ENCODE results near the gene TMEM245.
"Not testable (repeated sequence)": the region's sequence is repeated elsewhere in the genome, so short reads cannot be mapped to it uniquely, and the experiment has no call there.

TMEM245 gene

DNA sequence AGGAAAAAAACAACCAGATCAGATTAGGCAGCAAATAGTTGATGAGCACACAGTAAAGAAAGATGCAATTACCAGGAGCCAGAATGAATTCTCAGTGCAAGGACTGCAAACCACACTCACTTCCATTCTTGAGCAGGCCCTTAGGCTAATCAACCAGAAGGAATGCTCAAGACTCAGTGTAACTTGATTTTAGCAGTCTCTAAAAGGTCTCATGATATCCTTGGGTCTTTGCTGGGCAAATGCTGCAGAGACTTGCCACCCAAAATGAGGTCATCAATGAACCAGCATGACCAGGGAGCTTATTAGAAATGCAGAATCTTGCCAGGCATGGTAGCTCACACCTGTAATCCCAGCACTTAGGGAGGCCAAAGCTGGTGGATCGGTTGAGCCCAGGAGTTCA is 20.1 kb upstream of the TMEM245 start:
- POLR2A ChIA-PET (ENCODE audit: low non-redundant PET), result no interaction called here
- no peak overlapping the region for H3K27ac ChIP-seq
- CTCF ChIA-PET, result interaction anchor here (1.2 kb wide), 1 partner anchor 44 kb away, joined by 3 read pairs; no protein-coding TSS in a partner anchor
- DNase-seq (ENCODE audit: low spot score), result no peak
- TF ChIP-seq, protein P1, sequence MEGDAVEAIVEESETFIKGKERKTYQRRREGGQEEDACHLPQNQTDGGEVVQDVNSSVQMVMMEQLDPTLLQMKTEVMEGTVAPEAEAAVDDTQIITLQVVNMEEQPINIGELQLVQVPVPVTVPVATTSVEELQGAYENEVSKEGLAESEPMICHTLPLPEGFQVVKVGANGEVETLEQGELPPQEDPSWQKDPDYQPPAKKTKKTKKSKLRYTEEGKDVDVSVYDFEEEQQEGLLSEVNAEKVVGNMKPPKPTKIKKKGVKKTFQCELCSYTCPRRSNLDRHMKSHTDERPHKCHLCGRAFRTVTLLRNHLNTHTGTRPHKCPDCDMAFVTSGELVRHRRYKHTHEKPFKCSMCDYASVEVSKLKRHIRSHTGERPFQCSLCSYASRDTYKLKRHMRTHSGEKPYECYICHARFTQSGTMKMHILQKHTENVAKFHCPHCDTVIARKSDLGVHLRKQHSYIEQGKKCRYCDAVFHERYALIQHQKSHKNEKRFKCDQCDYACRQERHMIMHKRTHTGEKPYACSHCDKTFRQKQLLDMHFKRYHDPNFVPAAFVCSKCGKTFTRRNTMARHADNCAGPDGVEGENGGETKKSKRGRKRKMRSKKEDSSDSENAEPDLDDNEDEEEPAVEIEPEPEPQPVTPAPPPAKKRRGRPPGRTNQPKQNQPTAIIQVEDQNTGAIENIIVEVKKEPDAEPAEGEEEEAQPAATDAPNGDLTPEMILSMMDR (conservative IDR thresholded peaks at IDR 0.05; ENCODE audit: low read depth), result no peak

DNA sequence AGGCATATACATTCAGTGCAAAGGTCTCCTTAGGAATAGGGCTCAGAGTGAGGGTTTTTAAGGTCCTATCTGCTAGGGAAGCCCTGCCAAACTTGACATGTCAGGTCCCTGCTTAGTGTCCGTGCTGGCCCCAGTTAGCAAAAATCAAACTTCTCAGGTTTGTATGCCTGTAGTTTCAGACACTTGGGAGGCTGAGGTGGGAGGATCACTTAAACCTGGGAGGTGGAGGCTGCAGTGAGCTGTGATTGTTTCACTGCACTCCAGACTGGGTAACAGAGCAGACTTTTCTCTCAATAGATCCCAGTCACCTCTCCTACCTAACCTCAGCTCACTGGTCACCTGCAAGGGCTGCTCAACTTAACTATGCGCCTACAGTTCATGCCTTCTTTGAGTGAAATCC is 18.7 kb upstream of the TMEM245 start:
- ChIA-PET POLR2A (ENCODE audit: low non-redundant PET) (no interaction called here), CTCF (no interaction called here)
- TF ChIP-seq, protein P1 (conservative IDR thresholded peaks at IDR 0.05; ENCODE audit: low read depth), result no peak
- H3K27ac ChIP-seq, result no peak overlapping the region
- no peak for DNase-seq (ENCODE audit: low spot score)

DNA sequence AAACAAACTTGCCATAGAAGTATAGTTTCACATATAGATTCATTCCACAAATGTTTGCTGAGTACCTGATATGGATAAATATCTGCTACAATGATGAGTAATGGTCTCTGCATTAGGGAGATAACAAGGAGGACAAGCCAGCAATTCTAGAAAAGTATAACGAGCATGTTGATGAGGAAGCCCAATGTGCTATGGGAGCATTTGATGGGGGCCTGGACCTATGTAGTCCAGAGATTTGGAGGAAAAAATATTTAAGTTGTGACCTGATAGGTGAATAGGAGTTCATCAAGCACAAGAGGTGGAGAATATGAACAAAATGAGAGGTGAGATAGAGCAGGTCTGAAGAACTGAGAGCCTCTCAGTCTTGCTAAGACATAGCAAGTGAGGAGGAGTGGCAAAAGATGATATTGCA is 14.4 kb upstream of the TMEM245 start:
- ChIA-PET CTCF (no interaction called here), POLR2A (ENCODE audit: low non-redundant PET) (no interaction called here)
- H3K27ac ChIP-seq, result no peak overlapping the region
- no peak for DNase-seq (ENCODE audit: low spot score)
- TF ChIP-seq, protein P1 (conservative IDR thresholded peaks at IDR 0.05; ENCODE audit: low read depth), result no peak

DNA sequence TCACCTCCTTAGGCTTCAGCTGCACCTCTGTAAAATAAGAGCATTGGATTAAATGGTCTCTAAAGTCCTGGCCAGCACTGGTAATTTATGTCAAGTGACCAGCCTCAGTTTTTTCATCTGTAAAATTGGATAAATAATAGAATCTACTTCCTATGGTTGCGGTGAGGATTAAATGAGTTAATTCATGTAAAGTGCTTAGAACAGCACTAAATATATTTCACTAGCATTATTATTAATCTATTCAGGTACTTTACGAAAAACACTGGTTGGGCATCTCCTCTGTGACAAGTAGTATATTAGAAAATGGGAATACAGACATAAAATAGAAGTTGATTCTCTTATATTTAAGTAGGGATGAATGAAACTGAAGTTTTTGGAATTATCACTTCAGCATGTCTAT is 13.8 kb upstream of the TMEM245 start:
- TF ChIP-seq, protein P1 (conservative IDR thresholded peaks at IDR 0.05; ENCODE audit: low read depth), result no peak
- DNase-seq (ENCODE audit: low spot score), result no peak
- no peak overlapping the region for H3K27ac ChIP-seq
- ChIA-PET POLR2A (ENCODE audit: low non-redundant PET) (no interaction called here), CTCF (no interaction called here)

DNA sequence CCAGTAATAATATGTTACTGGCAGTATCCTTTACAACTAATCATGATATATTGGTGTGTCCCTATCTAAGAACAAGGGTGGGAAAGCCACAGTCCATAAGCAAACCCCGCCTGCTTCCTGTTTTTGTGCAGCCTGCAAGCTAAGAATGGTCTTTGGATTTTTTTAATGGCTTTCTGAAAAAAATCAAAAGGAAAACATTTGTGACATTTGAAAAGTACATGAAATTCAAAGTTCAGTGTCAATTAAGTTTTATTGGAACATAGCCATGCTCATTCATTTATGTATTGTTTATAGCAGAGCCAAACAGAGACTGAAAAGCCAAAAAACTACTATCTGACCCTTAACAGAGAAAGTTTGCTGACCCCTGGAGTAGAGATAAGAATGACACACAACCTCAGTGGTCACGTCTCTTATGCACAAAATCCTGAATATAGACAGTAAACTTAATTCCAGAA is 12.8 kb upstream of the TMEM245 start:
- ChIA-PET CTCF (no interaction called here), POLR2A (ENCODE audit: low non-redundant PET) (no interaction called here)
- DNase-seq (ENCODE audit: low spot score), result no peak
- TF ChIP-seq, protein P1 (conservative IDR thresholded peaks at IDR 0.05; ENCODE audit: low read depth), result no peak
- H3K27ac ChIP-seq, result no peak overlapping the region

DNA sequence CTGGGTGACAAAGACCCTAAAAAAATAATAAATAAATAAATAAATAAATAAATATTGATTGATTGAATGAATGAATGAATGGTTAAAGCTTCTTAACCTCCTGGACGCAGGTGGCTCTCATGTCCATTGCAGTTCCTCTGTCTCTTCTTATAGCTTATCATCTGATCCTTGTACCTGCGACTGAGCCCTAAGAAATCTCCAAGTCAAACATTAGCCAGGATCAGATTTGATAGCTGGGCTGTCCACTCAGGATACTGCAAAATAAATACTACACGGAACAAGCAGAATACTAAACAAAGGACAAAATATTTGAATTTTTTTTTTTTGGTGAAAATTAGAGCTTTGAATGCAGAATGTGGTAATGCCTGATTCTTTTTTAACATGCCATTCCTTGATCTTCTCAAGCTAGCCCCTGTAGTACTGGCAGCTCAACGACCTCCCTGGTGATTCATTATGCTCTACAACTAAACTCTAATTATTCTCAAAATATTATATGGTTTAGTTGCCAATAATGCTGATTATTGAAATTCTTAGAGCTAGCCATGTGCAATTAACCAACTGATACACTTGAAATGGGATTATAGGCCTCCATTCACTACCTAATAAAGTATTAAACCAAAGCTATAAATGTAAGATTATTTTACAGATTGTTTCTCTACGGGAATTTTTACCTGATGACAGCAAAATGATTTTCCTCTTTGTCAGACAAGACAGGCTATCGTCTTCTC is 9.9 kb upstream of the TMEM245 start:
- ChIA-PET CTCF (interaction anchor here (0.6 to 0.8 kb wide), 4 partner anchors 14 to 1638 kb away, joined by 3 to 7 read pairs (median 4); no protein-coding TSS in a partner anchor), POLR2A (ENCODE audit: low non-redundant PET) (no interaction called here)
- no peak for DNase-seq (ENCODE audit: low spot score)
- H3K27ac ChIP-seq, result no peak overlapping the region
- TF ChIP-seq, protein P1 (conservative IDR thresholded peaks at IDR 0.05; ENCODE audit: low read depth), result no peak

DNA sequence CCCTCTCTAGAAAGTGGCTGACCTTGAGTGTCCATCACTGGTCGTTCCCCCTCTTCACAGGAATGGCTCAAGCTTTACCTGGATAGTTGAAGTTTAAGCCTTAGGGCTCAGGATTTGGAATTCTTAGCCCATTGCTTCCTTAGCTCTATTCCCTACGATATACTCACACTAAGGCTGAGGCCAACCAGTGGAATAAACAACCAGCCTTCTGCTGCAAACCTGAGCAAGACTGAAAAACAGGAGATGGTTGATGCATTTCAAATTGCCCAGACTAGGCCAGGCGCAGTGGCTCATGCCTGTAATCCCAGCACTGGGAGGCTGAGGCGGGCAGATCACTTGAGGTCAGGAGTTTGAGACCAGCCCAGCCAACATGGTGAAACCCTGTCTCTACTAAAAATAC is 6.9 kb upstream of the TMEM245 start:
- H3K27ac ChIP-seq; POLR2A ChIA-PET (ENCODE audit: low non-redundant PET); CTCF ChIA-PET: not testable (repeated sequence)

More for the DNA sequence above, 6.9 kb upstream of the TMEM245 start:
- not testable (repeated sequence) for DNase-seq (ENCODE audit: low spot score)

All from RWPE1 (cell line).